GM04503 (cell line): ENCODE data around the gene DPM3.
"Not testable (repeated sequence)": the region's sequence is repeated elsewhere in the genome, so short reads cannot be mapped to it uniquely, and the experiment has no call there.

ENCODE experiments used
- DNase-seq: peaks from one replicate; pipeline ENCODE4 v3.0.0-alpha.2; 2012; ENCODE audit warnings: low read depth

Gene DPM3

GRCh38 chr1:155139895-155140629 lies at the start of gene DPM3:
Gene DPM3 (minus strand): TSS chr1:155140531. CDS start chr1:155140240, 291 bp downstream.
- DNase-seq: no peak

- DNase-seq: not testable (repeated sequence)
Observed at GRCh38 chr1:155189926-155190325, 49.6 kb upstream of the DPM3 start.

- DNase-seq: no peak
Observed at GRCh38 chr1:155188268-155188667, 47.9 kb upstream of the DPM3 start.

- DNase-seq: no peak
Observed at GRCh38 chr1:155187456-155187891, 47.1 kb upstream of the DPM3 start.

GRCh38 chr1:155186794-155187455 lies 46.6 kb upstream of the DPM3 start:
- no peak for DNase-seq

- no peak for DNase-seq
Observed at GRCh38 chr1:155186067-155186793, 45.9 kb upstream of the DPM3 start.

GRCh38 chr1:155185783-155186066 lies 45.4 kb upstream of the DPM3 start:
- DNase-seq: no peak

- no peak for DNase-seq
Observed at GRCh38 chr1:155184835-155185782, 44.8 kb upstream of the DPM3 start.

GRCh38 chr1:155184351-155184811 lies 44.0 kb upstream of the DPM3 start:
- no peak for DNase-seq

GRCh38 chr1:155183775-155184221 lies 43.5 kb upstream of the DPM3 start:
- no peak for DNase-seq

GRCh38 chr1:155182052-155182550 lies 41.8 kb upstream of the DPM3 start:
- DNase-seq: no peak

- no peak for DNase-seq
Observed at GRCh38 chr1:155181371-155182051, 41.2 kb upstream of the DPM3 start.

- no peak for DNase-seq
Observed at GRCh38 chr1:155179112-155180031, 39.0 kb upstream of the DPM3 start.

GRCh38 chr1:155178441-155179111 lies 38.2 kb upstream of the DPM3 start:
- no peak for DNase-seq

- no peak for DNase-seq
Observed at GRCh38 chr1:155177918-155178281, 37.6 kb upstream of the DPM3 start.

- no peak for DNase-seq
Observed at GRCh38 chr1:155177192-155177917, 37.0 kb upstream of the DPM3 start.

- peak; percentile 16 for DNase-seq
Observed at GRCh38 chr1:155176544-155177071, 36.3 kb upstream of the DPM3 start.

- DNase-seq: no peak
Observed at GRCh38 chr1:155175927-155176371, 35.6 kb upstream of the DPM3 start.
